ENCODE measurements around the gene CLDN7.

The CLDN7 gene

DNA sequence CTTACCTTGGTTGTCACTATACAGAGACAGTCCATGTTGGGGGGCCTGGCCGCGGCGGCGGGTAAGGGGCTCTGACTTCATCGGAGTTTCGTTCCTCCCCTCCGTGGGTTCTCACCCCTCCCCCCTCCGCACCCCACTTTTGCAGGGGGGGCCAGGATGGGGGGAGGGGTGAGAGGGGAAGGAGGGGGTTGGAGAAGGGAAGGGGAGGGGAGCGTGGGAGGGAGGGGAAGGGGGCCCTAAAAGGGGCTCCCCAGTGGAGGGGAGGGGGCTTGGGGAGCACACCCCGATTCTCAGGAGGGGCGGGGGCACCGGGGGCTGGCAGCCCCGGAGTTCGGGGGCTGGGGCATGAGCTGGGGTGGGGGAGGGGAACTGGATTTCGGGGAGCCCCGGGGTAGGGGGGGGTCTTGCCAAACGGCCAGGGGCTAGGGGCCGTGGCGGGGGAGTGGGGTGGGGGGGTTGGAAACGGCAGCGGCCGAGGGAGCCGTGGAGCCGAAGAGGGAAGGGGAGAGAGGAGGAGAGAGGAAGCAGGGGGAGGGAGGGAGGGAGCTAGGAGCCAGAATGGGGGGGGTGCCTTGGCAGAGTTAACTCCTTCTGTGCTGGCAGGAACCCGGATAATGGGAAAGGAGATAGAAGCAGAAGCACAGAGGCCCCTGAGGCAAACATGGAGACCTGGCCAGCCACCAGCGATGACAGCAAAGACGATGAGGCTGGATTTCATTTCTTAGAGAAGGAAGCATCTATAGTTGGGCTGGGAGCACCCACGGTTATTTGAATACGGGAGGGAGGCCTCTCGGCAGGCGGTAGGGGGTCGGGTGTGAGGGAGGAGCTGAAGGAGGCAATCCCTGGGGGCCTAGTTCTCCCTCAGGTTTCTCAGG lies 44.9 kb downstream of the CLDN7 start:
- H4K20me1 ChIP-seq (ENCODE audit: insufficient read depth, low read length), result no peaks in the 10 kb centered on the region
- no peaks in the 10 kb centered on the region for H3K27me3 ChIP-seq (ENCODE audit: low read depth, low read length)
- H3K27ac ChIP-seq (ENCODE audit: low read length), result peak overlapping the region; percentile 40; the same call in 1 of the 2 replicates
- peak overlapping the region; percentile 65; the same call in 1 of the 2 replicates for H3K9ac ChIP-seq (ENCODE audit: low read length)
- no peak for TF ChIP-seq EZH2phosphoT487 (IDR thresholded peaks at IDR 0.05; ENCODE audit: low read depth)
- no peak for TF ChIP-seq CTCF (IDR thresholded peaks at IDR 0.05; ENCODE audit: low read depth, low read length)
- H3K9me3 ChIP-seq (ENCODE audit: insufficient read depth, low read length), result no peaks in the 10 kb centered on the region
- peaks cover 44% of the 10 kb centered on the region for H3K4me1 ChIP-seq (ENCODE audit: low read length)
- no peak overlapping the region for H2AFZ ChIP-seq (ENCODE audit: low read depth, low read length)
- H3K36me3 ChIP-seq (replicated peaks; ENCODE audit: low read depth, low read length), result no peaks in the 10 kb centered on the region
- H3K4me3 ChIP-seq (ENCODE audit: low read length), result peak overlapping the region; percentile 79
- H3K4me2 ChIP-seq (ENCODE audit: low read length), result peak overlapping the region; percentile 94
- H3K79me2 ChIP-seq (ENCODE audit: low read length), result 0 out of 2 replicates have a peak, but pooled peaks cover 4% of the 10 kb centered on the region

- Histone ChIP-seq H3K36me3 (replicated peaks; ENCODE audit: low read depth, low read length) (no peaks in the 10 kb centered on the region), H3K4me1 (ENCODE audit: low read length) (peaks cover 44% of the 10 kb centered on the region), H4K20me1 (ENCODE audit: insufficient read depth, low read length) (no peaks in the 10 kb centered on the region), H3K4me3 (ENCODE audit: low read length) (peak overlapping the region; percentile 79), H3K79me2 (ENCODE audit: low read length) (0 out of 2 replicates have a peak, but pooled peaks cover 4% of the 10 kb centered on the region), H3K9me3 (ENCODE audit: insufficient read depth, low read length) (no peaks in the 10 kb centered on the region), H2AFZ (ENCODE audit: low read depth, low read length) (no peak overlapping the region), H3K4me2 (ENCODE audit: low read length) (peak overlapping the region; percentile 94), H3K27ac (ENCODE audit: low read length) (no peak overlapping the region), H3K27me3 (ENCODE audit: low read depth, low read length) (no peaks in the 10 kb centered on the region), H3K9ac (ENCODE audit: low read length) (peak overlapping the region; percentile 65; the same call in 1 of the 2 replicates)
- TF ChIP-seq CTCF (IDR thresholded peaks at IDR 0.05; ENCODE audit: low read depth, low read length) (no peak), EZH2phosphoT487 (IDR thresholded peaks at IDR 0.05; ENCODE audit: low read depth) (no peak)
Observed at GRCh38 chr17:7216242-7217112, 45.8 kb downstream of the CLDN7 start.

GRCh38 chr17:7215652-7216180 lies 46.6 kb downstream of the CLDN7 start:
- Histone ChIP-seq H3K4me1 (ENCODE audit: low read length) (peaks cover 44% of the 10 kb centered on the region), H2AFZ (ENCODE audit: low read depth, low read length) (no peak overlapping the region), H3K27ac (ENCODE audit: low read length) (no peak overlapping the region), H3K9me3 (ENCODE audit: insufficient read depth, low read length) (no peaks in the 10 kb centered on the region), H3K36me3 (replicated peaks; ENCODE audit: low read depth, low read length) (no peaks in the 10 kb centered on the region), H3K9ac (ENCODE audit: low read length) (no peak overlapping the region), H3K4me3 (ENCODE audit: low read length) (no peak overlapping the region), H4K20me1 (ENCODE audit: insufficient read depth, low read length) (no peaks in the 10 kb centered on the region), H3K4me2 (ENCODE audit: low read length) (peak overlapping the region; percentile 86; the same call in 1 of the 2 replicates), H3K79me2 (ENCODE audit: low read length) (0 out of 2 replicates have a peak, but pooled peaks cover 4% of the 10 kb centered on the region), H3K27me3 (ENCODE audit: low read depth, low read length) (no peaks in the 10 kb centered on the region)
- TF ChIP-seq CTCF (IDR thresholded peaks at IDR 0.05; ENCODE audit: low read depth, low read length) (no peak), EZH2phosphoT487 (IDR thresholded peaks at IDR 0.05; ENCODE audit: low read depth) (no peak)
